GM12878 (cell line): ENCODE data around the gene HERPUD1. TPM values are rescaled to one million over a fixed set of nuclear protein-coding genes. Genes with fewer than 3 reads are reported as not detected.

Experiments
- BHLHE40 ChIP-seq, 2 experiments: fragments of 450-650 bp in 1 of 2; IDR thresholded peaks; 2 replicates each; pipeline ENCODE4 v1.6.1; 2011 to 2017; ENCODE audit warnings: low read depth in 2 of 2, borderline replicate concordance in 1 of 2, improper control_type of control experiment in 1 of 2, low read length in 1 of 2, mild to moderate bottlenecking in 1 of 2
- CBX5 ChIP-seq: sonication (generic); IDR thresholded peaks from 2 replicates; pipeline ENCODE4 v1.6.1; 2016; ENCODE audit warnings: low read depth, moderate library complexity, mild to moderate bottlenecking, inconsistent platforms
- CHD2 ChIP-seq: IDR thresholded peaks from 2 replicates; pipeline ENCODE4 v1.6.1; 2011; ENCODE audit warnings: low read depth, low read length, improper control_type of control experiment, borderline replicate concordance
- CREB1 ChIP-seq: IDR thresholded peaks from 2 replicates; pipeline ENCODE4 v1.6.1; 2012; ENCODE audit warnings: low read depth, mild to moderate bottlenecking, inconsistent platforms
- EED ChIP-seq: sonication (generic); IDR thresholded peaks from 2 replicates; pipeline ENCODE4 v1.6.1; 2016; ENCODE audit warnings: antibody characterized with exemption, low read depth
- EP300 ChIP-seq, 2 experiments: fragments of 150-350 bp in 1 of 2; IDR thresholded peaks; 2 replicates each; pipeline ENCODE4 v1.6.1; 2011 to 2012; ENCODE audit warnings: low read depth in 2 of 2, low read length in 2 of 2, borderline replicate concordance in 1 of 2, improper control_type of control experiment in 1 of 2, inconsistent platforms in 1 of 2; ENCODE audit not compliant: control insufficient read depth in 1 of 2
- ETV6 ChIP-seq, 2 experiments: fragments of 450-650 bp in 1 of 2; IDR thresholded peaks in 1 of 2; conservative IDR thresholded peaks in 1 of 2; 2 replicates each; pipeline ENCODE4 v1.6.1; 2014; ENCODE audit warnings: antibody characterized with exemption in 1 of 2, borderline replicate concordance in 1 of 2, low read depth in 1 of 2, mild to moderate bottlenecking in 1 of 2, moderate library complexity in 1 of 2
- FOXK2 ChIP-seq: fragments of 450-650 bp; IDR thresholded peaks from 2 replicates; pipeline ENCODE4 v1.6.1; 2017; ENCODE audit warnings: mild to moderate bottlenecking, moderate library complexity
- FOXM1 ChIP-seq: IDR thresholded peaks from 2 replicates; pipeline ENCODE4 v1.6.1; 2012; ENCODE audit warnings: low read depth, mild to moderate bottlenecking, inconsistent platforms, low read length, moderate library complexity
- HCFC1 ChIP-seq: fragments of 150-350 bp; IDR thresholded peaks from 2 replicates; pipeline ENCODE4 v1.6.1; 2014; ENCODE audit warnings: low read length
- IKZF1 ChIP-seq: fragments of 450-650 bp; conservative IDR thresholded peaks from 2 replicates; pipeline ENCODE4 v1.6.1; 2017; ENCODE audit warnings: antibody characterized with exemption, mild to moderate bottlenecking
- IRF4 ChIP-seq: IDR thresholded peaks from 2 replicates; pipeline ENCODE4 v1.6.1; 2011; ENCODE audit warnings: low read depth, low read length
- JUNB ChIP-seq: IDR thresholded peaks from 2 replicates; pipeline ENCODE4 v1.6.1; 2016; ENCODE audit warnings: antibody characterized with exemption, mild to moderate bottlenecking
- KAT2A ChIP-seq: conservative IDR thresholded peaks from 2 replicates; pipeline ENCODE4 v1.6.1; 2011; ENCODE audit warnings: low read depth, low read length; ENCODE audit not compliant: control insufficient read depth
- MEF2A ChIP-seq: IDR thresholded peaks from 2 replicates; pipeline ENCODE4 v1.6.1; 2011; ENCODE audit warnings: low read depth, mild to moderate bottlenecking, low read length, moderate library complexity; ENCODE audit not compliant: insufficient read depth
- MTA2 ChIP-seq: fragments of 450-650 bp; IDR thresholded peaks from 2 replicates; pipeline ENCODE4 v1.6.1; 2016; ENCODE audit warnings: low read depth, mild to moderate bottlenecking, moderate library complexity
- MXI1 ChIP-seq: fragments of 150-350 bp; IDR thresholded peaks from 2 replicates; pipeline ENCODE4 v1.6.1; 2011; ENCODE audit warnings: low read depth, mild to moderate bottlenecking, inconsistent platforms, low read length, improper control_type of control experiment
- NR2C1 ChIP-seq: fragments of 450-650 bp; IDR thresholded peaks from 2 replicates; pipeline ENCODE4 v1.6.1; 2017; ENCODE audit warnings: antibody characterized with exemption, mild to moderate bottlenecking, moderate library complexity
- NR2F1 ChIP-seq: fragments of 450-650 bp; conservative IDR thresholded peaks from 2 replicates; pipeline ENCODE4 v1.6.1; 2017; ENCODE audit warnings: mild to moderate bottlenecking
- POLR2AphosphoS2 ChIP-seq: IDR thresholded peaks from 2 replicates; pipeline ENCODE4 v1.6.1; 2011; ENCODE audit warnings: low read depth, mild to moderate bottlenecking, low read length, improper control_type of control experiment, moderate library complexity
- POLR2AphosphoS5 ChIP-seq: IDR thresholded peaks from 2 replicates; pipeline ENCODE4 v1.6.1; 2011; ENCODE audit warnings: mild to moderate bottlenecking, low read length, inconsistent platforms
- RCOR1 ChIP-seq: conservative IDR thresholded peaks from 2 replicates; pipeline ENCODE4 v1.6.1; 2012; ENCODE audit warnings: low read depth, low read length, improper control_type of control experiment
- RFX5 ChIP-seq: IDR thresholded peaks from 2 replicates; pipeline ENCODE4 v1.6.1; 2011; ENCODE audit warnings: low read depth, low read length, improper control_type of control experiment
- SP1 ChIP-seq: IDR thresholded peaks from one replicate; pipeline ENCODE4 v1.6.1; 2011; ENCODE audit warnings: low read depth, low read length
- SRF ChIP-seq, 2 experiments: IDR thresholded peaks; 2 replicates each; pipeline ENCODE4 v1.6.1; 2011; ENCODE audit warnings: low read depth in 2 of 2, low read length in 2 of 2, mild to moderate bottlenecking in 1 of 2, moderate library complexity in 1 of 2
- SUPT20H ChIP-seq: IDR thresholded peaks from 2 replicates; pipeline ENCODE4 v1.6.1; 2011; ENCODE audit warnings: low read depth, mild to moderate bottlenecking, low read length, moderate library complexity, borderline replicate concordance; ENCODE audit not compliant: control insufficient read depth
- ZBED1 ChIP-seq: IDR thresholded peaks from 2 replicates; pipeline ENCODE4 v1.6.1; 2016; ENCODE audit warnings: borderline replicate concordance
- polyA plus RNA-seq, 11 experiments: library from polyadenylated mRNA; depleted of rRNA in 4 of 11; unstranded in 6 of 11; stranded (reverse) in 5 of 11; fragments of >200 nt; fragmentation: Nextera tagmentation in 4 of 11; fragmentation: Illumina TruSeq in 1 of 11; extraction: Ambion mirVana in 4 of 11; extraction: Trizol in 1 of 11; gene quantifications; 1 replicate in 1 of 11; 2 replicates in 10 of 11; pipeline versions ENCODE4 v1.2.1 to v1.2.3, GENCODE V29; 2011 to 2016; ENCODE audit warnings: inconsistent platforms in 2 of 11, missing spikeins in 2 of 11, low read depth in 1 of 11
- total RNA-seq, 4 experiments: library from RNA; depleted of rRNA in 3 of 4; stranded (reverse); fragments of >200 nt in 3 of 4; fragmentation: Illumina TruSeq in 1 of 4; extraction: Trizol in 1 of 4; gene quantifications; 2 replicates each; pipeline versions ENCODE4 v1.2.1 to v1.2.3, GENCODE V29; 2013 to 2021
- TF ChIP-seq, protein P1 (sequence below): IDR thresholded peaks from 2 replicates; pipeline ENCODE4 v1.6.1; 2011; ENCODE audit warnings: low read depth, mild to moderate bottlenecking, low read length, moderate library complexity, borderline replicate concordance; ENCODE audit errors: extremely low read depth
- TF ChIP-seq, protein P2 (sequence below): fragments of 450-650 bp; IDR thresholded peaks from 2 replicates; pipeline ENCODE4 v1.6.1; 2018; ENCODE audit warnings: borderline replicate concordance, mild to moderate bottlenecking; ENCODE audit not compliant: partially characterized antibody

Gene HERPUD1
- total and polyA plus RNA-seq, 10 of the 15 experiments (the other 5 are each of a cell fraction or from before 2014, with no cell fraction given), result 32.6 to 212 (median 122) TPM

- TF ChIP-seq MXI1 (no peak), KAT2A (no peak), BHLHE40 (IDR thresholded peaks at IDR 0.05; ENCODE audit: borderline replicate concordance in 1 of 2, low read depth in 2 of 2, low read length in 1 of 2) (peak; percentile 47 to 56; a peak in 1 of 4 replicates), NR2C1 (peak; percentile 27; the same call in 1 of the 2 replicates), SP1 (peak; percentile 60), MTA2 (peak; percentile 76), HCFC1 (no peak), EP300 (IDR thresholded peaks at IDR 0.05; ENCODE audit: borderline replicate concordance in 1 of 2, control insufficient read depth in 1 of 2, low read depth in 2 of 2, low read length in 2 of 2) (peak; percentile 71 to 89; a peak in 3 of 4 replicates), MEF2A (0 out of 2 replicates have a peak, but pooled peaks have one; percentile 5), FOXK2 (no peak), RCOR1 (no peak), EED (peak; percentile 94), FOXM1 (peak; percentile 73; the same call in 1 of the 2 replicates), SUPT20H (no peak), CBX5 (no peak), IRF4 (peak; percentile 47; the same call in 1 of the 2 replicates), CHD2 (peak; percentile 83; the same call in 1 of the 2 replicates), SRF (IDR thresholded peaks at IDR 0.05; ENCODE audit: low read depth in 2 of 2, low read length in 2 of 2) (no peak), NR2F1 (peak; percentile 43; the same call in 1 of the 2 replicates), POLR2AphosphoS2 (no peak), ZBED1 (no peak), CREB1 (peak; percentile 71; the same call in 1 of the 2 replicates), RFX5 (no peak), POLR2AphosphoS5 (no peak), ETV6 (conservative IDR thresholded peaks at IDR 0.05 in 1 of 2, IDR thresholded peaks at IDR 0.05 in 1 of 2; ENCODE audit: borderline replicate concordance in 1 of 2, low read depth in 1 of 2) (0 out of 4 replicates have a peak, but pooled peaks of 1 of the 2 experiments have one; percentile 17), IKZF1 (peak; percentile 97), JUNB (peak; percentile 62)
- TF ChIP-seq, protein P1, sequence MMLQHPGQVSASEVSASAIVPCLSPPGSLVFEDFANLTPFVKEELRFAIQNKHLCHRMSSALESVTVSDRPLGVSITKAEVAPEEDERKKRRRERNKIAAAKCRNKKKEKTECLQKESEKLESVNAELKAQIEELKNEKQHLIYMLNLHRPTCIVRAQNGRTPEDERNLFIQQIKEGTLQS, result no peak
- TF ChIP-seq, protein P2, sequence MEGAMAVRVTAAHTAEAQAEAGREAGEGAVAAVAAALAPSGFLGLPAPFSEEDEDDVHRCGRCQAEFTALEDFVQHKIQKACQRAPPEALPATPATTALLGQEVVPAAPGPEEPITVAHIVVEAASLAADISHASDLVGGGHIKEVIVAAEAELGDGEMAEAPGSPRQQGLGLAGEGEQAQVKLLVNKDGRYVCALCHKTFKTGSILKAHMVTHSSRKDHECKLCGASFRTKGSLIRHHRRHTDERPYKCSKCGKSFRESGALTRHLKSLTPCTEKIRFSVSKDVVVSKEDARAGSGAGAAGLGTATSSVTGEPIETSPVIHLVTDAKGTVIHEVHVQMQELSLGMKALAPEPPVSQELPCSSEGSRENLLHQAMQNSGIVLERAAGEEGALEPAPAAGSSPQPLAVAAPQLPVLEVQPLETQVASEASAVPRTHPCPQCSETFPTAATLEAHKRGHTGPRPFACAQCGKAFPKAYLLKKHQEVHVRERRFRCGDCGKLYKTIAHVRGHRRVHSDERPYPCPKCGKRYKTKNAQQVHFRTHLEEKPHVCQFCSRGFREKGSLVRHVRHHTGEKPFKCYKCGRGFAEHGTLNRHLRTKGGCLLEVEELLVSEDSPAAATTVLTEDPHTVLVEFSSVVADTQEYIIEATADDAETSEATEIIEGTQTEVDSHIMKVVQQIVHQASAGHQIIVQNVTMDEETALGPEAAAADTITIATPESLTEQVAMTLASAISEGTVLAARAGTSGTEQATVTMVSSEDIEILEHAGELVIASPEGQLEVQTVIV, result no peak
These were observed 21.0 kb upstream of the HERPUD1 start (continued) for GRCh38 chr16:56910654-56911539.
